Measurements from ENCODE around the gene SMIM7. TPM values are rescaled to one million over a fixed set of nuclear protein-coding genes. Genes with fewer than 3 reads are reported as not detected.

The SMIM7 gene
- total RNA-seq, 1 donor from 2014 or later, result 110 TPM

- H3K4me1 Mint-ChIP-seq, result peaks cover 87% of the 10 kb centered on the region
- H3K27ac Mint-ChIP-seq, result no peak overlapping the region
- no peak for DNase-seq
- no peaks in the 10 kb centered on the region for H3K9me3 Mint-ChIP-seq
- intact Hi-C loops (cut with micrococcal nuclease), result loop anchor here (2.0 kb wide), 1 partner anchor 19 kb away; the partner anchor contains the start of gene MED26
- CTCF ChIA-PET, result no interaction called here
- no peaks in the 10 kb centered on the region for H3K27me3 Mint-ChIP-seq
- no peak overlapping the region for H3K4me3 Mint-ChIP-seq
- no peak for ATAC-seq (ENCODE audit: low read depth)
- POLR2A ChIA-PET, result interaction anchor here (0.6 to 3.4 kb wide), 8 partner anchors 22 to 617 kb away, joined by 3 to 27 read pairs (median 7); no protein-coding TSS in a partner anchor
- TF ChIP-seq CTCF (IDR thresholded peaks at IDR 0.05), result no peak
- peaks cover 14% of the 10 kb centered on the region for H3K36me3 Mint-ChIP-seq (ENCODE audit: low read depth)
These were observed 50.3 kb downstream of the SMIM7 start for GRCh38 chr19:16609511-16610200.

- CTCF ChIA-PET, result interaction anchor here (1.2 kb wide), 1 partner anchor 21 kb away, joined by 3 read pairs; no protein-coding TSS in a partner anchor
- Mint-ChIP-seq H3K9me3 (no peaks in the 10 kb centered on the region), H3K4me3 (no peak overlapping the region), H3K27ac (peak overlapping the region; percentile 64), H3K4me1 (peaks cover 83% of the 10 kb centered on the region), H3K36me3 (ENCODE audit: low read depth) (peaks cover 15% of the 10 kb centered on the region), H3K27me3 (no peaks in the 10 kb centered on the region)
- no peak for TF ChIP-seq CTCF (IDR thresholded peaks at IDR 0.05)
- intact Hi-C loops (cut with micrococcal nuclease), result no loop called here
- DNase-seq (no peak), ATAC-seq (ENCODE audit: low read depth) (no peak)
- POLR2A ChIA-PET, result interaction anchor here (0.6 to 3.4 kb wide), 5 partner anchors 21 to 351 kb away, joined by 3 to 27 read pairs (median 3); partner anchors contain the start of gene SLC35E1
These were observed 51.6 kb downstream of the SMIM7 start for GRCh38 chr19:16608290-16608739.

GRCh38 chr19:16607819-16608218 is 52.1 kb downstream of the SMIM7 start:
- DNase-seq, result no peak
- ATAC-seq (ENCODE audit: low read depth), result no peak
- no peaks in the 10 kb centered on the region for H3K27me3 Mint-ChIP-seq
- no peak for TF ChIP-seq CTCF (IDR thresholded peaks at IDR 0.05)
- intact Hi-C loops (cut with micrococcal nuclease), result no loop called here
- peak overlapping the region; percentile 64 for H3K27ac Mint-ChIP-seq
- ChIA-PET CTCF (interaction anchor here (1.2 kb wide), 1 partner anchor 20 kb away, joined by 3 read pairs; no protein-coding TSS in a partner anchor), POLR2A (interaction anchor here (0.6 to 3.4 kb wide), 4 partner anchors 20 to 351 kb away, joined by 3 to 27 read pairs (median 4); partner anchors contain the start of gene SLC35E1)
- no peak overlapping the region for H3K4me3 Mint-ChIP-seq
- H3K9me3 Mint-ChIP-seq, result no peaks in the 10 kb centered on the region
- H3K4me1 Mint-ChIP-seq, result peaks cover 79% of the 10 kb centered on the region
- H3K36me3 Mint-ChIP-seq (ENCODE audit: low read depth), result peaks cover 15% of the 10 kb centered on the region

- intact Hi-C loops (cut with micrococcal nuclease), result loop anchor here (2.0 kb wide), 1 partner anchor 17 kb away; no protein-coding TSS in a partner anchor
- TF ChIP-seq CTCF (IDR thresholded peaks at IDR 0.05), result no peak
- no peaks in the 10 kb centered on the region for H3K27me3 Mint-ChIP-seq
- peaks cover 17% of the 10 kb centered on the region for H3K36me3 Mint-ChIP-seq (ENCODE audit: low read depth)
- DNase-seq, result no peak
- no peak for ATAC-seq (ENCODE audit: low read depth)
- H3K9me3 Mint-ChIP-seq, result no peaks in the 10 kb centered on the region
- no peak overlapping the region for H3K4me3 Mint-ChIP-seq
- H3K4me1 Mint-ChIP-seq, result peaks cover 65% of the 10 kb centered on the region
- ChIA-PET CTCF (no interaction called here), POLR2A (interaction anchor here (1.0 to 1.4 kb wide), 3 partner anchors 15 to 20 kb away, joined by 3 read pairs; no protein-coding TSS in a partner anchor)
- H3K27ac Mint-ChIP-seq, result peak overlapping the region; percentile 65
These were observed 54.4 kb downstream of the SMIM7 start for GRCh38 chr19:16605553-16605994.

GRCh38 chr19:16605115-16605514 is 54.8 kb downstream of the SMIM7 start:
- H3K4me1 Mint-ChIP-seq, result peaks cover 66% of the 10 kb centered on the region
- H3K4me3 Mint-ChIP-seq, result no peak overlapping the region
- TF ChIP-seq CTCF (IDR thresholded peaks at IDR 0.05), result no peak
- H3K27me3 Mint-ChIP-seq, result no peaks in the 10 kb centered on the region
- ChIA-PET POLR2A (interaction anchor here (0.6 to 1.4 kb wide), 2 partner anchors 15 to 24 kb away, joined by 3 to 6 read pairs; no protein-coding TSS in a partner anchor), CTCF (no interaction called here)
- ATAC-seq (ENCODE audit: low read depth) (no peak), DNase-seq (no peak)
- H3K36me3 Mint-ChIP-seq (ENCODE audit: low read depth), result peaks cover 17% of the 10 kb centered on the region
- no peaks in the 10 kb centered on the region for H3K9me3 Mint-ChIP-seq
- intact Hi-C loops (cut with micrococcal nuclease), result loop anchor here (2.0 kb wide), 1 partner anchor 16 kb away; no protein-coding TSS in a partner anchor
- H3K27ac Mint-ChIP-seq, result peak overlapping the region; percentile 65

Measured in activated B cell treated with CpG ODN at 0.5 μM for 24 hours (primary cell).